Caki2 (cell line): Measurements from ENCODE around the gene KRTAP2-3. TPM values are rescaled to one million over a fixed set of nuclear protein-coding genes. Genes with fewer than 3 reads are reported as not detected.
"Not testable (repeated sequence)": the region's sequence is repeated elsewhere in the genome, so short reads cannot be mapped to it uniquely, and the experiment has no call there.

Experiments
- DNase-seq: peaks from one replicate; pipeline ENCODE4 v3.0.0-alpha.2; 2015; ENCODE audit warnings: low read depth
- in situ Hi-C: cut with HindIII; loops from 2 replicates; pipeline ENCODE4 v1.10.0; 2016; ENCODE audit warnings: low sequenced_read_pairs, low pct_unique_long_range_greater_than_20kb, mixed read lengths
- total RNA-seq: library from RNA; depleted of rRNA; stranded (reverse); fragments of >200 nt; shearing (Covaris generic); gene quantifications from 2 replicates; pipeline ENCODE4 v1.2.3, GENCODE V29; 2014; ENCODE audit warnings: low replicate concordance

KRTAP2-3 gene
- total RNA-seq, 1 experiment from 2014 or later: not detected

- in situ Hi-C loops: no loop called here
- no peak for DNase-seq
Measured at GRCh38 chr17:41073676-41074075, 13.8 kb upstream of the KRTAP2-3 start.

GRCh38 chr17:41071606-41072360, 11.9 kb upstream of the KRTAP2-3 start:
- no peak for DNase-seq
- in situ Hi-C loops: no loop called here

- no peak for DNase-seq
- in situ Hi-C loops: no loop called here
Measured at GRCh38 chr17:41069031-41069430, 9.1 kb upstream of the KRTAP2-3 start.

GRCh38 chr17:41067281-41067680, 7.4 kb upstream of the KRTAP2-3 start:
- in situ Hi-C loops: no loop called here
- DNase-seq: no peak

GRCh38 chr17:41065829-41066624, 6.1 kb upstream of the KRTAP2-3 start, which contains the start of gene KRTAP2-4:
KRTAP2-4 (minus strand) TSS chr17:41065879; CDS start chr17:41065845, 34 bp downstream.
- DNase-seq: peak; percentile 83
- in situ Hi-C loops: no loop called here

- DNase-seq, in situ Hi-C loops: not testable (repeated sequence)
Measured at GRCh38 chr17:41065016-41065689, 5.2 kb upstream of the KRTAP2-3 start.

- no peak for DNase-seq
Measured at GRCh38 chr17:41064301-41064700, 4.4 kb upstream of the KRTAP2-3 start.

GRCh38 chr17:41063449-41063848, 3.5 kb upstream of the KRTAP2-3 start:
- no peak for DNase-seq
- in situ Hi-C loops: no loop called here

More at GRCh38 chr17:41064301-41064700, 4.4 kb upstream of the KRTAP2-3 start:
- in situ Hi-C loops: no loop called here

- peak; percentile 74 for DNase-seq
Measured at GRCh38 chr17:41061964-41062363, 2.0 kb upstream of the KRTAP2-3 start.

GRCh38 chr17:41059276-41060051, 450 bp downstream of the KRTAP2-3 start:
- DNase-seq: peak; percentile 86
- in situ Hi-C loops: not testable (repeated sequence)

More at GRCh38 chr17:41061964-41062363, 2.0 kb upstream of the KRTAP2-3 start:
- in situ Hi-C loops: no loop called here

GRCh38 chr17:41058741-41059140, 1.2 kb downstream of the KRTAP2-3 start:
- DNase-seq: no peak
- in situ Hi-C loops: no loop called here

GRCh38 chr17:41057547-41057946, 2.4 kb downstream of the KRTAP2-3 start:
- DNase-seq: no peak
- in situ Hi-C loops: no loop called here

- DNase-seq, in situ Hi-C loops: not testable (repeated sequence)
Measured at GRCh38 chr17:41055130-41055529, 4.8 kb downstream of the KRTAP2-3 start, which contains the start of gene KRTAP2-2. KRTAP2-2 (minus strand) TSS chr17:41055230; CDS start chr17:41055211, 19 bp downstream.

- in situ Hi-C loops: not testable (repeated sequence)
Measured at GRCh38 chr17:41054556-41054955, 5.4 kb downstream of the KRTAP2-3 start.

GRCh38 chr17:41054025-41054424, 5.9 kb downstream of the KRTAP2-3 start:
- DNase-seq: no peak
- in situ Hi-C loops: no loop called here

More at GRCh38 chr17:41054556-41054955, 5.4 kb downstream of the KRTAP2-3 start:
- not testable (repeated sequence) for DNase-seq

GRCh38 chr17:41052566-41052965, 7.3 kb downstream of the KRTAP2-3 start:
- in situ Hi-C loops: no loop called here

GRCh38 chr17:41049110-41049509, 10.8 kb downstream of the KRTAP2-3 start:
- in situ Hi-C loops: no loop called here
- DNase-seq: no peak

More at GRCh38 chr17:41052566-41052965, 7.3 kb downstream of the KRTAP2-3 start:
- DNase-seq: no peak

GRCh38 chr17:41048441-41048840, 11.5 kb downstream of the KRTAP2-3 start:
- DNase-seq: no peak
- in situ Hi-C loops: no loop called here
